ENCODE measurements around the gene WDR4.

DNA sequence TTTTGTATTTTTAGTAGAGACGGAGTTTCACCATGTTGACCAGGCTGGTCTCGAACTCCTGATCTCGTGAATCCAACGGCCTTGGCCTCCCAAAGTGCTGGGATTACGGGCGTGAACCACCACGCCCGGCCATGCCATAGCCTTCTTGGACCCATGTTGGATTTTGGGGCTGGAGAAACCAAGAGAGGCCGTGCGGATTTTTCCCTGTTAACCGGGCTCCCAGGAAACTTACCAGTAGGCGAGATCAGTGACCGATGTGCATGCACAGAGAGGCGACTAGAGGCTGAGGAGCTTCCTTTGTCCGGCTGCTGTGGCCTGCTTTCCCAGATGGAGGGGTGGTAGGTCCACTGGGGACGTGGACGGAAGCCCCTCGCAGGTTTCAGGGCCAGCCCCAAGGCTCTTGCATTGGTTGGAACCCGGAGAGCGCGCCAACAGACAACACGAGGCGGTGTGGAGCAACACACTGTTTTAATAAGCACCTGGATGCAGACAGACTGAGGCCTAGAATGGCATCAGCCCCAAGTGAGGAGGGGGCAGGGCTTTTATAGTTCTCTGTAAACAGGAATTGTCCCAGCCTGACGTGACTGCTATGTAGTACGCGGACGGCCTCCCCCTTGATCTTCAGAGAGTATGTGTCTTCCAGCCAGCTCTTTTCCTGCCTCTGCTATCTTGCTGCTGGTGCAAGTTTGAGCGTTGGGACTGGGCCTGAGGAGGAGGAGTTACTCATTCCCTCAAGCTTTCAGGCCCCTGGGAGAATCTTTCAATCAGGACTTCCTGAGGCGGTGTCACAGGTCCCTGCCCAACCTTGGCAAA, 46.0 kb upstream of the WDR4 start, which contains the start of gene ERVH48-1:
- TF ChIP-seq, protein P1, sequence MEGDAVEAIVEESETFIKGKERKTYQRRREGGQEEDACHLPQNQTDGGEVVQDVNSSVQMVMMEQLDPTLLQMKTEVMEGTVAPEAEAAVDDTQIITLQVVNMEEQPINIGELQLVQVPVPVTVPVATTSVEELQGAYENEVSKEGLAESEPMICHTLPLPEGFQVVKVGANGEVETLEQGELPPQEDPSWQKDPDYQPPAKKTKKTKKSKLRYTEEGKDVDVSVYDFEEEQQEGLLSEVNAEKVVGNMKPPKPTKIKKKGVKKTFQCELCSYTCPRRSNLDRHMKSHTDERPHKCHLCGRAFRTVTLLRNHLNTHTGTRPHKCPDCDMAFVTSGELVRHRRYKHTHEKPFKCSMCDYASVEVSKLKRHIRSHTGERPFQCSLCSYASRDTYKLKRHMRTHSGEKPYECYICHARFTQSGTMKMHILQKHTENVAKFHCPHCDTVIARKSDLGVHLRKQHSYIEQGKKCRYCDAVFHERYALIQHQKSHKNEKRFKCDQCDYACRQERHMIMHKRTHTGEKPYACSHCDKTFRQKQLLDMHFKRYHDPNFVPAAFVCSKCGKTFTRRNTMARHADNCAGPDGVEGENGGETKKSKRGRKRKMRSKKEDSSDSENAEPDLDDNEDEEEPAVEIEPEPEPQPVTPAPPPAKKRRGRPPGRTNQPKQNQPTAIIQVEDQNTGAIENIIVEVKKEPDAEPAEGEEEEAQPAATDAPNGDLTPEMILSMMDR (IDR thresholded peaks at IDR 0.05): no peak
- no peak for TF ChIP-seq POLR2A (IDR thresholded peaks at IDR 0.05)
